Measurements from ENCODE around the gene EZH1.
A peak's percentile ranks its signal among the peaks of the same experiment; 100 is the strongest.

Gene EZH1
- 50.0 to 188 reads per million in 2 experiments for total RNA-seq

DNA sequence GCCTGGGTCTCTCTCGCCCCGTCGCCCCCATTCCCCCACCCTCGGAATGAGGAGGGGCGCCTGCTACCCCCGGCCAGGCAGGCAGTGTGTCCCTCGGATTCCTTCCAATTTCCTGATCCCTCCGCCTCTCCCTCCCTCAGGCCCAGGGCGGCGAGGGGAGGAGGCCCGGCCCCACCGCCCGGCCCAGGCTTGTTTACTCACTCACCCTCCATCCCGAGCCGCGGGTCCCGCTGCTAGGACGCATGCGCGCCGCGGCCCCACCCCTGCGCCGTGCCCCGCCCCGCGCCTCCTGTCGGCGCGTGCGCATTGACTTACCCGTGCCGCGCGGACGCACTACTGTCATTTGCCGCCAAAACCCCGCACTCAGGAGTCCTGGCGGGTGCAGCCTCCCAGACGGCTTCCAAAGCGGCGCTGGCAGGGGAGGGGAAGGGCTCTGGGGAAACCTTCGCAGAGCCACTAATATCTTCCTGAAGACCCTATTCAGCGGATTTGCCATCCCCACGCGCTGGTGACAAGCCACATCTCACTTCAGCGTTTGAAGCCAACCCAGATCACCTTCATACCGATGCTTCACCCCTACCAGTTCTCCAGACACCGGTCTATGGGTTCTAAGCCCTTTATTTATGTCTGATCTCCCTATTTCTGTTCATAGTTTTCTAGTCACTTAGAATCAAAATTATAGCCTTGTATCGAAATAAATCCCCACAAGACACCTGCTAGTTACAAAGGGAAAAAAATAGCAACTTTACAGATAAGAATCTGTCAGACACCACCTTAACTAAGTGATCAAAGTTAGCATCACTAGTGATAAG lies at the start of gene EZH1:
Gene EZH1, minus strand, starts transcription at position 235 of the 812 bp plus-strand sequence. CDS start 16,099 bp downstream, outside the sequence.
- peak; percentile 87 for DNase-seq (ENCODE audit: low read depth)

- no peak for DNase-seq (ENCODE audit: low read depth)
Observed at GRCh38 chr17:42792545-42792944, 47.7 kb upstream of the EZH1 start.

- no peak for DNase-seq (ENCODE audit: low read depth)
Observed at GRCh38 chr17:42791948-42792347, 47.1 kb upstream of the EZH1 start.

DNA sequence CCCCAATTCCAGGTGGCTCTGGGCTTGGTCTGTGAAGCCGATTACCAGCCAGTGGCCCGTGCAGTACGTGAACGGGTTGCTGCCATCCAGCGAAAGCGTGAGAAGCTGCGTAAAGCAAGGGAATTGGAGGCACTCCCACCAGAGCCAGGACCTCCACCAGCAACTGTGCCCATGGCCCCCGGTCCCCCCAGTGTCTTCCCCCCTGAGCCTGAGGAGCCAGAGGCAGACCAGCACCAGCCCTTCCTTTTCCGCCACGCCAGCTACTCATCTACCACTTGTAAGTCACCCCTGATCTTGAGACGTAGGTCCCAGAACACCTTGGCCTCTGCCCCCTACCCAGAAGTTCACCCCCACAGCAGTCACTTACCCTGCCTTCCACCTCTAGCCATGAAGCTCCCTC lies 42.4 kb upstream of the EZH1 start:
- no peak for DNase-seq (ENCODE audit: low read depth)

DNA sequence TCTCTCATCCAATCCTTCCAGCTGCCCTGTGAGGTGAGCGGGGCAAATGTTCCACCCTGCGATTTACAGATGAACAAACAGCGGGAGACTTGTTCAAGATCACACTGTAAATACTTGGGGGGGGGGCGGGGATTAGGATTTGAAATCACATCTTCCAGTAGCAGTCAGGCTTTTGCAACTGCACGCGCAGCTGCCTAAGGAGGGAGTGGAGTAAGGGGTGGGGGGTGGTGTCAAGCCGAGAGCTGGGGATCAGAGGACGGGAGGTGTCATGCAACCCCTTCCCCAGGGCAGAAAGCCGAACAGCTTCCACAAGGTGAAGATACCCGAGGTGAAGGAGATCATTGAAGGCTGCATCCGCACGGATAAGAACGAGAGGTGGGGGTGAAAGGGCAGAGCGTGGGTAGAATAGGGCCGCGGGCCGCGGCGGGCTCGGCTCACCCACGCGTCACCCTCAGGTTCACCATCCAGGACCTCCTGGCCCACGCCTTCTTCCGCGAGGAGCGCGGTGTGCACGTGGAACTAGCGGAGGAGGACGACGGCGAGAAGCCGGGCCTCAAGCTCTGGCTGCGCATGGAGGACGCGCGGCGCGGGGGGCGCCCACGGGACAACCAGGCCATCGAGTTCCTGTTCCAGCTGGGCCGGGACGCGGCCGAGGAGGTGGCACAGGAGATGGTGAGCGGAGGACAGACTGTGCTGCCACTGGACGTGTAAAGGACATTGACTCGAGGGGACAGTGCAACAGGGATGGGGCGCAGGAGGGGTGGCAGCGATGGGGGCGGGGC lies 40.2 kb upstream of the EZH1 start:
- no peak for DNase-seq (ENCODE audit: low read depth)

- DNase-seq (ENCODE audit: low read depth), result no peak
Observed at GRCh38 chr17:42784409-42784808, 39.6 kb upstream of the EZH1 start.

GRCh38 chr17:42783791-42784138 lies 38.9 kb upstream of the EZH1 start:
- DNase-seq (ENCODE audit: low read depth), result no peak

- no peak for DNase-seq (ENCODE audit: low read depth)
Observed at GRCh38 chr17:42783062-42783790, 38.4 kb upstream of the EZH1 start.

DNA sequence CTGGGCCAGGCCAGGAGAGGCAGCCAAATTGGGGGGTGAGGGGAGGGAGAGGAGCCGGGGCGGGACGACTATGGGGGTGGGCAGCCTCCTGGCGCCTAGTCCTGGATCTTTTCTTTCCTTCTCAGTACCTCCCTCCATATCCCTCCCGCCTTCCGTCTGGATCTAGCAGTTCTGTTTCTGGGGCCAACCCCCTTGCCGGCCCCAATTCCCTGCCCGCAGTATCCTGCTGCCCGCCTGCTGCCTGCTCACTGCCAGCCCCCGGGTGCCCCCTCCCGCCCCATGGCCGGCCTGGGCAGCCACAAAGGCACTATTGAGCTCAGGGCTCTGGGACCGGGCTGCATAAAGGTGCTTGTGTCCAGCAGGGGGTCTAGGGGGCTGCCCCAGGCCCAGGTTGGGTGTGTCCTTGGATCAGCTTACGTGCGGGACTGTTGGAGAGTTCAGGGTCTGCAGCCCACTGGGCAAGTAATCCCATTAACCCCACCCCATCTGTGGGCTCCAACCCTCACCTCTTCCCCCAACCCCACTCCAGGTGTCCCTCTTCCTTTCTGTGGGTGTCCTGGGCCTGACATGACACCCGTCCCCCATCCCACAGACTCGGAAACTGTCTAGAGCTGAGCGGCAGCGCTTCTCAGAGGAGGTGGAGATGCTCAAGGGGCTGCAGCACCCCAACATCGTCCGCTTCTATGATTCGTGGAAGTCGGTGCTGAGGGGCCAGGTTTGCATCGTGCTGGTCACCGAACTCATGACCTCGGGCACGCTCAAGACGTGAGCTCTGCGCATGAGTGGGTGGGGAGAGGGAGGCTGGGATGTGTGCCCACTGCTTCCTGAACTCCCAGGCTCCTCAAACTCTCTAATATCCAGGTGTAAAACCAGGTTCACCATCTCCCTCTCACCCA lies 37.6 kb upstream of the EZH1 start:
- no peak for DNase-seq (ENCODE audit: low read depth)

DNA sequence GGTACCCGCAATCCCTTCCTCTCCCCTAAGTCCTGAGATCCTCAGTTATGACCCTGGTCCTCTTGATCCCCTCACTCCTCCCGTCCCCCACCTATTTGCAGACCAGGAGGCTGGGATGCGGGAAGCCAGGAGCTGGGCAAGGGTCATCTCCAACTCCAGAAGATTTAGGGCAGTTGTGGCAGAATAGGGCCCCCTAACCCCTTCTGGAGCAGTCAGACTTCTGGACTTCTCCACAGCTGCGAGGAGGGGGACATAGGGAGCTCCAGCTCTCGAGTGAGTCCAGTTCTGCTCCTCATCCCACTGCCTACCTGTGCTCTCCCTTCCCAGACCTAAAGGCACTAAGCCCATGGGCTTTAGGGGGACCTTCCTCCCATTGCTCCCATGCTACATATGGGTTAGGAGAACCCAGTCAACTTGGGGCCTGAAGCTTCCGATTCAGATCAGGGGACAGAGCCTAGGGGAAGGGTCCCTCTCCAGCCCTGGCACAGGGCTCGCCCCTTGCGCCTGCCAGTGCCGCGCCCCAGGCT lies 36.9 kb upstream of the EZH1 start:
- no peak for DNase-seq (ENCODE audit: low read depth)

- DNase-seq (ENCODE audit: low read depth), result no peak
Observed at GRCh38 chr17:42780851-42781638, 36.2 kb upstream of the EZH1 start.

- no peak for DNase-seq (ENCODE audit: low read depth)
Observed at GRCh38 chr17:42779936-42780850, 35.4 kb upstream of the EZH1 start, which contains the start of gene WNK4. Gene WNK4 (plus strand): TSS chr17:42780610. CDS start chr17:42780699, 89 bp downstream.

DNA sequence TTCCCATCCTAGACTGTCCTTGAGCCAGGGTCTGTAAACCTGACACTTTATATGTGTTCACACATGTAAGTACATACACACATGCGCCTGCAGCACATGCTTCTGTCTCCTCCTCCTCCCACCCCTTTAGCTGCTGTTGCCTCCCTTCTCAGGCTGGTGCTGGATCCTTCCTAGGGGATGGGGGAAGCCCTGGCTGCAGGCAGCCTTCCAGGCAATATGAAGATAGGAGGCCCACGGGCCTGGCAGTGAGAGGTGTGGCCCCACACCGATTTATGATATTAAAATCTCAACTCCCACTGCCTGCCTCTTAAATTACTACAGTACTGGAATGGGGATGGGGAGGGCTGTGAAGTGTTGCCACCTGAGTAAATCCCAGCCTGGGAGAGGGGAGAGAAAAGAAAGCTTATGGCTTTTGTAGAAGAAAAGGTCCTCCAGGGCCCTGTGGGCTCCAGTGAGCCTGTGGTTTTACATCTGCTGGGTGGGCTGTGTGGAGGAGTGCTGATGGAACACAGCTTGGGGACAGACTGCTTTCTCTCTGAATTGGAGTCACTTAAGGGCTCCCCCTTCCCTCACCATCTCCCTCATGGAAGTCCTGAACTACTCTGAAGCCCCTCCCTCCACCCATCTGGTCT lies 34.6 kb upstream of the EZH1 start:
- DNase-seq (ENCODE audit: low read depth), result no peak

DNA sequence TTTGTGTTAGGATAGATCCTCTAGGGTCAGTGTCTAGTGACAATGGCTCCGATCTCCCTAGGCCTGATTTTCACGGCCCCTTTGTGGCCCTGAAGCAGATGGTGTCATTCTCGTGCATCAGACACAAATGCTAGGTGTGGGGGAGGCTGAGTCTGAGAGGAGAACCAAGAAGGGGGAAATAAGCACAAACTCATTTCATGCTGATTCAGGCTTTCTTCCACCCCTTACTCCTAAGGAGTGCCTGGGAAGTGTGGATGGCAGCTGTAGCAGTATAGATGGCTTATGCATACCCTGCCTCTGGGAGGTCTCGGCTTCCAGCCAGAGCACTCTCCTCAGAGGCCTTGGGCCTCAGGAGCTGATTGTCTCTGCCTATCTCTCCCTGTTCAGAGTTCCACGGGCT lies 33.7 kb upstream of the EZH1 start:
- DNase-seq (ENCODE audit: low read depth), result no peak

GRCh38 chr17:42775534-42776098 lies 30.8 kb upstream of the EZH1 start:
- DNase-seq (ENCODE audit: low read depth), result no peak

GRCh38 chr17:42774066-42774745 lies 29.4 kb upstream of the EZH1 start:
- no peak for DNase-seq (ENCODE audit: low read depth)

DNA sequence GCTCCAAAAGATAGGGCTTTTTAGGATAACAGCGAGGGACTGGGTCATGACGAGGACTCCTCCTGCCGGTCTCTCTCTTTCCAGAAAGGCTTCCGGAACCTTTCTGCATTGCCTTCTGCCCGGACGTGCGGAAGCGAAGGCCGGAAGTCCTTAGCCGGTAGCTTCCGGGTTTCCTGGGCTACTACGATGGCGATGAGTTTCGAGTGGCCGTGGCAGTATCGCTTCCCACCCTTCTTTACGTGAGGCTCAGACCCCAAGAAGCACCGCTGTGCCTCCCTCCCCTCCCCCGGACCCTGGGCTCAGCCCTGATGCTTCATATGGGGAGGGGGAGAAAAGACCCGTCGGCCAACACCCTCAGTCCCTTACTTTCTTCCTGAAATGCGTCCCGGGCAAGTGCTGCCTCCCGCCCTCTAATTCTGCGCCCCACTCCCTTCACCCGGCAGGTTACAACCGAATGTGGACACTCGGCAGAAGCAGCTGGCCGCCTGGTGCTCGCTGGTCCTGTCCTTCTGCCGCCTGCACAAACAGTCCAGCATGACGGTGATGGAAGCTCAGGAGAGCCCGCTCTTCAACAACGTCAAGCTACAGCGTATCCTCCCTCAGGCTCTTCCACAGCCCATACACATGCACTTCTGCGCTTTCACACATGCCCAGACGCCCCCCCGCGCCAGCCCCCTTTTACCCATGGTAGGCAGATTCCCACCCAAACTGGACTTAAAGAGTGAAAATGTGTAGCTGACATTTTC lies 28.6 kb upstream of the EZH1 start, which contains the start of gene VPS25:
Gene VPS25, plus strand, starts transcription at position 160 of the 746 bp plus-strand sequence. Its CDS starts 27 bp downstream, at position 187.
- DNase-seq (ENCODE audit: low read depth), result peak; percentile 58
